GM18499 (cell line): ENCODE data around the gene KIAA1191.

Experiments
- ATAC-seq: cut with Tn5 transposase; IDR thresholded peaks from one replicate; pipeline ENCODE4 v1.9.1; 2021; ENCODE audit warnings: moderate number of reproducible peaks; ENCODE audit not compliant: insufficient read depth, unreplicated experiment

KIAA1191 gene

GRCh38 chr5:176368726-176369125 lies 7.2 kb upstream of the KIAA1191 start:
- ATAC-seq, result no peak

DNA sequence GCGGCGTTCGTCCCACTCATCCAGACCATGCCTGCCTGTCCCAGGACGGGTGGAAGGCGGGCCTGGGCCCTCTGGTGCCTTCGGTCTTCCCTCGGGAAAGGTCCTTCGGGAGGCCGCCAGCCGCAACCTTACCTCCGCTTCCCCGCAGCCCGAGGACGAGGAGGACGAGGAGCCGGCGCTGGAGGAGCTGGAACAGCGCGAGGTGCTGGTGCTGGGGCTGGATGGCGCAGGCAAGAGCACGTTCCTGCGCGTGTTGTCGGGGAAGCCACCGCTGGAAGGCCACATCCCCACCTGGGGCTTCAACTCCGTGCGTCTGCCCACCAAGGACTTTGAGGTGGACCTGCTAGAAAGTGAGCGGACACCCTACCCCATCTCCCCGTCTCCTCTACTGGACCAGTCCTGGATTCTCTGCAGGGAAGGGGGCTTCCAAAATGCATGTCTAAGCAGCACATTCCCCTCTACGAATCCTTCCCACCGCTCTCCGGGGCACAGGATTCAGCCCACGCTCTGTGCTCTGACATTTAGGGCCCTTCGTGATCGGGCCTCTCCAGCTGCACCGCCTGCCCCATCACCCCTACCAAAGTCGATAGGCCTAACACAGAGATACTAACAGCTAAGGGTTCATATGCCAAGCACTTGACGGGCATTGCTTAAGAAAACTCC lies 4.8 kb upstream of the KIAA1191 start:
- ATAC-seq, result no peak

- ATAC-seq, result no peak
Observed at GRCh38 chr5:176365351-176366231, 4.0 kb upstream of the KIAA1191 start, which contains the start of gene ARL10. TSS of gene ARL10 (plus strand) at chr5:176365487. CDS start at chr5:176365564, 77 bp downstream.

GRCh38 chr5:176364765-176365350 lies 3.3 kb upstream of the KIAA1191 start:
- ATAC-seq, result no peak

GRCh38 chr5:176362233-176362490 lies 598 bp upstream of the KIAA1191 start:
- ATAC-seq, result no peak

DNA sequence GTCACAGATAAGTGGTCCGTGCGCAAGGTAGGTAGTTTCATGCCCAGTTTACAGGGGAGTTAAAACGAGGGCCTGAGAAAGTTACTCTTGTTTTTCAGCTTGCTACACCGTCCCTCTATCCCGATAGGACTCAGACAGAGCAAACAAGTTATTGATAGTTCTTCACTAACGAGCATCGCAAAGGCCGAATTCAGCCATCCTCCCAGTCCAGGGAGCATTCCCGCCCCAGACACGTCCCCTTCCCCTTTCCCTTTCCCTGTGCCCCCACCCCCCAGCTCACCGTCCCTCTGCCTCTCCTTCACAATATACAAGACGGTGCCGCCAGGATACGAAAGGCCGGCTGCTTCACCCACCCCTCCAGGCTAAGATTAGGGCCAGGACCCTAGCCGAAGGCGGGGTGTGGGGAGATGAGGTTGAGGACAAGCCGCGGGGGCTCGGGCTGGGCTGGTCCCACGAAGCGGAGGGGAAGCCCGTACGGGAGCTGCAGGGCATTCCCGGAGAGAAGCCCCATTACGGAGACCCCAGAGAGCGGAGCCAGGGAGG lies 599 bp downstream of the KIAA1191 start:
- no peak for ATAC-seq

- ATAC-seq, result no peak
Observed at GRCh38 chr5:176359658-176360057, 1.9 kb downstream of the KIAA1191 start.

GRCh38 chr5:176356179-176356566 lies 5.4 kb downstream of the KIAA1191 start:
- ATAC-seq, result no peak

DNA sequence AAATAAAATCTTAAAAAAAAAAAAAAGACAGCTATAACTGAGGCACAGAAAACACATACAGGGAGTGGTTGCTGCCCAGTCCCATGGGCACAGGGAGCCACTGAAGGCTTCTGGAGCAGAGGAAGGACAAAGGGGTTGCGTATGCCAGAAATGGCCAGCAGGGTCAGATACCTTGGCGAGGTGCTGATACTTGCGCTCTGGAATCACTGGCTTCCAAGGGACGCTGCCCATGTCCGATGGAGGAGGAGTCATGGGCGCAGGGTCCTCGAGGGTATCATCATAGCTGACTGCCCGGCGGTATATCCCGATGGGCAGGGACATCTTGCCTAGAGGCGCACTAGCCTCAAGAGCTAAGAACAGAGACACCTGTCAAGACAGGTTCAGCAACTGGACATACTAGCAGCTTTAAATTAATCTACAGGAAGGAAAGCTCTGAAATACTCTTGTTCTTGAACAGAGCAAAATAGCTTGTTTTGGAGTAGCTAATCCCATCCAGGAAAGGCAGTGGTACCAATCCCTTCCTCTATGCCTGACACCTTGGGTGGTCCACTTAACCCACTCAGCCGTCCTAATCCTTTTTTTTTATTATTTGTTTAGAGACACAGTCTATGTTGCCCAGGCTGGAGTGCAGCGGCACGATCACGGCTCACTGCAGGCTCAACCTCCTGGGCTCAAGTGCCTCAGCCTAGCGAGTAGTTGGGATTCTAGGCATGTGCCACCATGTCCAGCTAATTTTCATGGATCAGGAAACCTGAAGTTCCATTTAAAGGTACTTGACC lies 6.0 kb downstream of the KIAA1191 start:
- ATAC-seq, result no peak

GRCh38 chr5:176353533-176353932 lies 8.0 kb downstream of the KIAA1191 start:
- no peak for ATAC-seq

DNA sequence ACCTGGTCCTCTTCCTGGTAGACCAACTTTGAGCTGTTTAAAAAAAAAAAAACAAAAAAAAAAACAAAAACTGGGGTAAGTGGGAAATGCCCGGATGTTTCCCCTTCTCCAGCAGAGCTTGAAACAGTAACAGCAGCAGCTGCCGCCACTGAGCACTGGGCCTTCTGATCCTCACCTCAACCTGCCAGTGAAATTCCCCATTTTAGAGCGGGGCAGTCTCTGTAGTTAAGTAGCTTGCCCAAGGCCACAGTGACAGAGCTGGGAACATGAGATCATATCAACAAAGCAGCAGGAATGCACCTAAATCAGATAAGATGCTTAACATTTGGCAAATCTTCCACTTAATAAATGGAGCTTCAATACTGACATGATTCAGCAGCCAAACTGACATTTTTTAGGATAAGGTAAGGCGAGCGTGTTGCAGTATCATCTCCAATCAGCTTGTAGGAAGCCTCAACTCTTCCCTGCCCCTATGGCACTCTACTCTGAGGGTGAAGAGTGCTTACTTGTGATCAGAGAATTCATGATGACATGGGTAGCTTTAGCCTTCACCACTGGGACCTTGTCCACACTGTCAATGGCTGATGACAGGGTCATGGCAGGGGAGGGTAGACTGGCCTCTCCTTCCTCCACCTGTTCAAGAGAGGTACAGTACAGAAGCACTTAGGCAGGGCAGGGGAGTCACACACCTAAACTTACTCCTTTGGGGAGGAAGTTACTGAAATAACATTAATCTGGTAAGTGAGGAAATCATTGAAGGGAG lies 9.3 kb downstream of the KIAA1191 start:
- ATAC-seq, result no peak

- ATAC-seq, result no peak
Observed at GRCh38 chr5:176350416-176350815, 11.1 kb downstream of the KIAA1191 start.

DNA sequence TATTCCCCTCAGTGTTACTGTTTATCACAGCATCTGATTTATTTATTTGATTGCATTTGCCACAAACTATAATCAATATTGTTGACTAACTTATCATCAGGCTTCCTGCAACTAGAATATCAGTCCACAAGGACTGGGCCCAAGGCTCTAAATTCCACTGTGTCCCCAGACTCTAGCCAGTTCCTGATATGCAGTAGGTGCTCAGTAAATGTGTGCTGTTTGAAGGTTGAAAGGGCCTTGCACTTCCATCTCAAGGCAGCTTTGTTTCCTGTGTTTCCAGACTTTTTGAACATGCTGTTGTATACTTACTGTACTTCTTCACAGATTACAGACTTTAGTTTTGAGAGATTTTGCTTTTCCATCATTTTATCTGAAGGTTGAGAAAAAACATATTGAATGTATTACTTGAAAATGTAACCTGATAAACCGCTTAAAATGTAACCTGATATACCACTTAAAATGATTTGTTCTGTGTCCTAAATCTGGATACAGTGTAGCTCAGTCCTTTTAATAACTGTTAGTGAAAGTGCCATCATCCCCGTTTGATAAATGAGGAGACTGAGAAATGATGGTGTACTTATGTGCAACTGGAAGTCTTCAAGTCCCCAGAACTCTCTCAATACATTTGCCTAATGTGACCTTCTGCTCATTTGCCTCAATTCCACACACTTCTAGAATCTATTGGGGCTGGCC lies 18.7 kb downstream of the KIAA1191 start:
- no peak for ATAC-seq

DNA sequence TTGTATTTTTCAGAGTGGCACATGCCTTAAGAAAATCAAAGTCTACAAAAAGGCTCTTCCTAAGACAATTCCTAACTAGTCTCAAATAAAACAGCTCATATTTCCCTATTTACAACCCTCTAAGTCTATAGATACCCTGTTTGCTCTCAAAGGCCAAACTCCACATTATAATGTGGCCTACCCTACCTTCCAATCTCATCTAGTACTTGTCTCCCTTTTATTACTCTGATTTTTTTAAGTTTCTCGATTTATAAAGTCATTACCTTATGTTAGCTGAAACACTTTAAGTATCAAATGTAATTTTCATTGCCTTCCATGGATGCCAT lies 19.4 kb downstream of the KIAA1191 start:
- ATAC-seq, result no peak

DNA sequence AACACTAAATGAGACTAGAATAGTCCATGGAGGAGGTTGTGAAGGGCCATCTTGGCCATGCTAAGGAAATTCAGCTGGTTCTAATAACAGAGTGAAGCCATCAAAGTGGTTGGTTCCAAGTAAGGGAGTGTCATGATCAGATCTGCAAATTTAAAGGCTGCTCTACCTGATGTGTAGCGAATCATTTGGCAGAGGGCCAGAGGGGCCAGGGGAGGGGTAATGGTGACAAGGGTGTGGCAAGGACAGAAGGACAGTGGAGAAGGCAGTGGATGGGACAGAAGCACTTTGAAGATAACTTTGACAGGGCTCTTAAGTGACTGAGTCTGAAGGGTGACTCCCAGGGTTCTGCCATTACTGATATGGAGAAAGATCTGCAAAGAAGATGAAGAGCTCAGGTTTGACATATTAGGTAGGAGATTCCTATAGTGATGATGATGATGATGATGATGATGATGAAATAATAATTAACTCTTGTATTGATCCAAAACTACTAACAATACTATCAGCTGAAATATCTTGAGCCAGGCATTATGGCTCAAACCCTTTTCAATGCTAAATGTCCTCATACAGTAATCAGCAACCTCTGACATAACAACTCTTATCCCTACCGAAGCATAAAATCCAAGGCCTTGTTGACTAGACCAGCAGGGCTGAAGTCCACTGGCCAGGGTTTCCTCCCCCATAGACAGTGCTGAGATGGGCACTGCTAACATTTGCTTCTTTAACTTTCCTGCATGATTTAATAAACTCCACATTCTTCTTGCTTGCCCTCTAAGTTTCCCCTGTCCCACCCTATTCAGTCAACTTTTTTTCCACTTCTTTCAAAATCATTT lies 20.0 kb downstream of the KIAA1191 start:
- no peak for ATAC-seq

GRCh38 chr5:176339304-176339703 lies 22.3 kb downstream of the KIAA1191 start:
- ATAC-seq, result no peak

- no peak for ATAC-seq
Observed at GRCh38 chr5:176337913-176338312, 23.7 kb downstream of the KIAA1191 start.

DNA sequence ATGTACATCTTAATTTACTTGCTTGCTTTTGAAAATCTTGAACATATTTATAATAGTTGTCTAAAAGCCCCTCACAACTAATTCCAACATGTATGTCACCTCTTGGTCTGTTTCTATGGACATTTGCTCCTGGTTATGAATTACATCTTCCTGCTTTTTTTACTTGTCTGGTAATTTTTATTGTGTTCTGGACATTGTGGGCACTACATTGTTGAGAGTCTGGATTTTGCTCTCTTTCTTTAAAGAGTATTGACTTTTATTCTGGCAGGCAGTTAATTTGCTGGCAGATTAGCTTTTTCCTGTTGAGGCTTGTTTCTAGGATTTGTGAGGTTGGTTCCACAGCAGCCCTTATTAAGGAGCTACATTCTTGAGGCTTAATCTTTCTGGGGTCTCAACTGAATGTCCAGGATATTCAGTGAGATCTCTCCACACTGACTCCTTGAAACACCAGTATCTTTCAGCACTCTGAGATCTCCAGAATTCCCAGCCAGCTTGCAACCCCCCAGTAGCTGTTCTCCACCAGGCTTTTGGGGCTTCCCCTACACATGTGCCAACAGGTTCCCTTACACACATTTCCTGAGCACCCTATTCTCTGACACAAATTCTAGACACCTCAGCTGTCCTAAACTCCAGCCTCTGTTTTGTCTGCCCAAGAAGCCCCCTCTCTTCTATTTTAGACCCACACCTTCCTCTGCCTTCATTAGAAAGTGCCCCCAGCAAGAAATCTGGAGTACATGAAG lies 27.4 kb downstream of the KIAA1191 start:
- no peak for ATAC-seq
